Stimulated activated memory B cell treated with anti-CD40 and anti-IgM and Interleukin-4, amounts not matched to agents 10 μg/mL and 1 μg/mL and 100 μg/mL, for 72 hours (primary cell): ENCODE results near the gene WDR83.
"Not testable (repeated sequence)": the region's sequence is repeated elsewhere in the genome, so short reads cannot be mapped to it uniquely, and the experiment has no call there.

Source experiments
- ATAC-seq: fragments of 150-1000 bp; cut with Tn5 transposase; 2 replicates; pipeline ENCODE4 v1.10.0; 2021
- H3K27ac Mint-ChIP-seq: one replicate; pipeline ENCODE4 v1.8.0; 2022; ENCODE audit warnings: mild to moderate bottlenecking, mixed read lengths
- H3K27me3 Mint-ChIP-seq: one replicate; pipeline ENCODE4 v1.8.0; 2022; ENCODE audit warnings: mixed read lengths
- H3K36me3 Mint-ChIP-seq: one replicate; pipeline ENCODE4 v1.8.0; 2022; ENCODE audit warnings: mixed read lengths
- H3K4me1 Mint-ChIP-seq: one replicate; pipeline ENCODE4 v1.8.0; 2022; ENCODE audit warnings: mixed read lengths
- H3K4me3 Mint-ChIP-seq: one replicate; pipeline ENCODE4 v1.8.0; 2022; ENCODE audit warnings: mild to moderate bottlenecking, moderate library complexity, mixed read lengths
- H3K9me3 Mint-ChIP-seq: one replicate; pipeline ENCODE4 v1.8.0; 2022; ENCODE audit warnings: mixed read lengths

WDR83 gene

DNA sequence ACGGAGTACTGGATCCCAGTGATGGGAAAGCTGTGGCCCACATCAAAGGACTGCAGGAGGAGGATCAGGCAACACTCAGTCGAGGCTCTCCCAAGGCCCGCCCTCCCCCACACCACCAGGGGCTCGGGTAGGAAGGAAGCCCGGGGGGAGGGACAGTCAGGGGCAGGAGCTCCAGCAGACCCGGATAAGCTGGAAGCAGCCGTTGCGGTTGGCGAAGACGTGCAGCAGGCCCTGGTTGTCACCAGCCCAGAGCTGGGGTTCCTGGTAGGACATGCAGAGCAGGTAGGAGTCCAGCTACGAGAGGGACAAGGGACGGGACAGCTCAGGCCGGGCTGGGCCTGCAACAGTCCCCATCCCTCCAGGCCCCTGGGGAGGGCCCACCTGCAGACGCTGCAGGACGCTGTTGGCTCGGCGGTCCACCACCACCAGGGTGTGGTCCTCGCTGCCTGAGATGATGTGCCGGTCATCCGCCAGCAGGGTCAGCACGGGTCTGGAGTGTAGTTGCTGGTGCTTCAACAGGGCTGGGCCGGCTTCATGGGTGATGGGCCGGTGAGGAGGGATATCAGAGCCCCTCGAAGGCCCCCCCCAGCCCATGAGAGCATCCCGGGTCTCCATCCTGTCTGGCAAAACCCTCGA lies 23.1 kb downstream of the WDR83 start:
- Mint-ChIP-seq H3K4me1 (peaks cover 6% of the 10 kb centered on the region), H3K9me3 (no peaks in the 10 kb centered on the region), H3K36me3 (peaks cover 6% of the 10 kb centered on the region), H3K27ac (no peak overlapping the region), H3K4me3 (no peak overlapping the region), H3K27me3 (no peaks in the 10 kb centered on the region)
- peak; percentile 40 for ATAC-seq

DNA sequence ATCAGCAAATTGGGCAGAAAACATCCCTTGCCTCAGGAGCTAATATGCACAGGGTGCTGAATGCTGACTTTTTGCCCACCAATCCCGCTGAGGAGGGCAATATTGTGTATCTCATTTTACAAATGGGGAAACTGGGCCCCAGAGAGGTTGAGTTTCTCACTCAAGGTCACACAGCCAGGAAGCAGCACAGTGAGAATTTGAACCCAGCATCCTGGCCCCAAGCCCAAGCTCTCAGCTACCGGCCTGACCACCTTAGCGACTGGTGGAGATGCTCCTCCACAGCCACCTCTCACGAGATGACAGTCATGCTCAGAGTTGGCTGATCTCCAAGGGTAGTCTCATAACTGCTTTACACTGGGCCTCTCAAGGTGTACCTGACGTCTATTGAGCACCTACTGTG lies 26.4 kb downstream of the WDR83 start:
- Mint-ChIP-seq H3K36me3 (peaks cover 8% of the 10 kb centered on the region), H3K4me1 (no peaks in the 10 kb centered on the region), H3K27me3 (no peaks in the 10 kb centered on the region), H3K4me3 (no peak overlapping the region), H3K27ac (no peak overlapping the region), H3K9me3 (no peaks in the 10 kb centered on the region)
- ATAC-seq = no peak

DNA sequence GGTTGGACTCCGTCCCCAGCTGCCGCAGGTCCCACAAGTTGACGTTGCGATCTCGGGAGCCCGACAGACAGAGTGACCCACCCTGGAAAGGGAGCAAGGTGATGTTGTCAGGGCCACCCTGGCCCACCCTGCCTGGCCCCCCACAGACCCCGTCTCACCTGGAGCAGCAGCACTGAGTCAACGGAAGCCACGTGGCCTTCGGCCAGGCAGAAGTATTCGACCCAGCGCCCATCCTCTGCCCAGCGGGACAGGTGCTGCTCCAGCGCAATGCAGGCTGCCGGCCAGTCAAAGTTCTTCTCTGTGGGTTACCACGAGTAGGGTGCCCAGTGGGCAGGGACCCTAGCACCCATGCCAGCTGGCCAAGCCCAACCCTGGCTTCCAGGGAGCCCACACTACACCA lies 28.0 kb downstream of the WDR83 start:
- Mint-ChIP-seq H3K27ac (no peak overlapping the region), H3K4me1 (no peaks in the 10 kb centered on the region), H3K9me3 (no peaks in the 10 kb centered on the region), H3K36me3 (peaks cover 11% of the 10 kb centered on the region), H3K27me3 (no peaks in the 10 kb centered on the region), H3K4me3 (no peak overlapping the region)
- ATAC-seq = no peak

DNA sequence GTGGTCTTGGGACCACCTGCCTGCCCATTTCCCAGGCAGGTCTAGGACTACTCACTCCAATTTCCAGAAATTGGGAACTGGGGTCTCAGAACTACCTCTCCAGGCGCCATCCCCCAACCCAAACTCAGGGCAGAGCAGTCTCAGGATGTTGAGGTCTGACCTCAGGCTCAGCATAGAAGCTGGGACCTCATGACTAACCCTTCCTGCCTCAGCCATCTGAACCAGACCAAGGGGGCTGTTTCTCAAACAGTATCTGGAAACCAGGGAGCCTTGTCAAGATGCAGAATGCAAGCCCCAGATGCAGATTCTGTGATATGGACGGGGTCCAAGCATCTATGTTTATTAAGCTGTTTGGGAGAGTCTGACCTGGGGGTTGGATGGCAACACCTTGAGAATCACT lies 28.5 kb downstream of the WDR83 start:
- H3K27me3 Mint-ChIP-seq = no peaks in the 10 kb centered on the region
- H3K4me3 Mint-ChIP-seq = no peak overlapping the region
- no peak for ATAC-seq
- no peak overlapping the region for H3K27ac Mint-ChIP-seq
- no peaks in the 10 kb centered on the region for H3K4me1 Mint-ChIP-seq
- peaks cover 11% of the 10 kb centered on the region for H3K36me3 Mint-ChIP-seq
- no peaks in the 10 kb centered on the region for H3K9me3 Mint-ChIP-seq

DNA sequence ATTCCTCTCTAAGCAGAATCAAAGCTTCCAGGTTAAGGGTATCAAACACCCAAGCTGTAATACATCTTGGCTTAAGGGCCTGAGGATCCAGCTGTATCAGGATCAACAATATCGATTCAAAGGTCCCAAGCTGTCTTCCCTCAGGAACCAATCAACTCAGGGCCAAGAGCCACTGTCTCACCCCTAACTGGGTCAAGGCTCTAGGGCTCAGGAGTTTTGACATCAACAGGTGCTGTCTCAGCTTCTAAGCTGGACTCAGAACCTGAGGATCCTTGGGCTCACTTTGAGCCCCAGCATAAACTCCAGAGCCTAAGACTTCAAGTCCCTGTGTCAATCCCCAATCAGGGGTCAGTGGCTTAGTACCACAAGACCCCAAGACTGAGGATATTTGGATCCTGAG lies 28.9 kb downstream of the WDR83 start:
- Mint-ChIP-seq H3K36me3 (peaks cover 11% of the 10 kb centered on the region), H3K4me1 (no peaks in the 10 kb centered on the region), H3K27me3 (no peaks in the 10 kb centered on the region), H3K4me3 (peak overlapping the region; percentile 89), H3K9me3 (no peaks in the 10 kb centered on the region), H3K27ac (no peak overlapping the region)
- no peak for ATAC-seq

DNA sequence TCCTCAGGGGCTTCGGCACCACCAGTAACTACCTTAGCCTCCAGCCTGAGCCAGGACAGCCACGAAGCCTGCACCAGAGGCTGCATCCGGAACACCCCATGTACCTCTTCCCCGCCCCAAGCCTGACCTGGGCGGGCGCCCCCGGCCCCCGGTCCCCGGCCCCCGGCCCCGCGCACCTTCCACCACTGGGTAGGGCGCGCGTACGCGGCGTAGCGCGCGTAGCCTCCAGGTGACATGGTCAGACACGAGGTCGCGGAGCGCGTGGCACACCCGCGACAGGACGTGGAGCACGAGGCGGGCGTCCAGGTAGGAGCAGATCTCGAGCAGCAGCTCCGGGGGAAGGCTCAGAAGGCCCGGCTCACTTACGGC lies 29.4 kb downstream of the WDR83 start:
- H3K27me3 Mint-ChIP-seq = no peaks in the 10 kb centered on the region
- peak overlapping the region; percentile 95 for H3K27ac Mint-ChIP-seq
- H3K4me3 Mint-ChIP-seq = peak overlapping the region; percentile 89
- H3K4me1 Mint-ChIP-seq = no peaks in the 10 kb centered on the region
- H3K9me3 Mint-ChIP-seq = no peaks in the 10 kb centered on the region
- ATAC-seq = peak; percentile 39
- peaks cover 15% of the 10 kb centered on the region for H3K36me3 Mint-ChIP-seq

DNA sequence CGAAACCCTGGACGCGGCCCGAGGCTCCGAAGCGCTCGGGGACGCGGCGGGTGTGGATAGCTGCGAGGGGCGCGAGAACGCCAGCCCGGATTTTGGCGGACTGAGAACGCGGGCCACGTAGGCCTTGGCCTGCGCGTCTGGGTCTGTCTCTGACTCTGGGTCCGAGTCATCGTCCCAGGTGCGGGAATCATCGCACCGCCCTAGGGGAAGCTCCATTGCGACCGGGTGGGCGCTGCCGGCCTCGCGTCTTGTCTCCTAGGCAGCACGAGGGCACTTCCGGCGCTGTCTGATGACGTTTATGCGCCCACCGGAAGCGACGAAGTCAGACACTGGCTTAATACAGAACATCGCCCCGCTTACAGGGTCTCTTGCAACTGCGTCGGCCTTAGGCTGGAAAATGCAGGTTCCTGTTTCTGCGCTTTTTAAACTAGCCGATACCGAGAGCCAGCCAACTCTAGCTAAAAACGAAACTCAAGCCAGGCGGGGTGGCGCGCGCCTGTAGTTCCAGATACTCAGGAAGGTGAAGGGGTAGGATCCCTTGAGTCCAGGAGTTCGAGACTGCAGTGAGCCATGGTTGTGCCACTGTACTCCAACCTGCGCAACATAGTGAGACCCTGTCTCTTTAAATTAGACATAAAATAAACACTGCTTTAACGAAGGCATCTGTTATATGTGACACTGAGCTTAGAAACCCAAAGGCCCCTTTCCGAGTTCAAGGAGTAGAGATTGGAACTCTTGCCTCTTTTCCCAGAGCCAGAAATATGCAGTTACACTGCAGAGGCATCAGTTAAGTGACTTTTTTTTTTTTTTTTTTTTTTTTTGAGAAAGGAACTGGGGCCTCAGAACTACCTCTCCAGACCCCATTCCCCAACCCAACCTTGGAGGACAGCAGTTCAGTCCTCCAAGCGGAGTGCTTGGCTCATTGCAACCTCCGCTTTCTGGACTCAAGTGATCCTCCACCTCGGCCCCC lies 30.0 kb downstream of the WDR83 start, which contains the start of gene FBXW9:
Gene FBXW9, minus strand, starts transcription at position 266 of the 970 bp plus-strand sequence. Its CDS starts 50 bp downstream, at position 216.
- H3K4me3 Mint-ChIP-seq = peak within 1 kb of the TSS; percentile 89
- no peaks in the 10 kb centered on the region for H3K9me3 Mint-ChIP-seq
- no peaks in the 10 kb centered on the region for H3K4me1 Mint-ChIP-seq
- no peaks in the 10 kb centered on the region for H3K27me3 Mint-ChIP-seq
- peaks cover 20% of the 10 kb centered on the region for H3K36me3 Mint-ChIP-seq
- peak; percentile 95 for ATAC-seq
- H3K27ac Mint-ChIP-seq = peak within 1 kb of the TSS; percentile 95

DNA sequence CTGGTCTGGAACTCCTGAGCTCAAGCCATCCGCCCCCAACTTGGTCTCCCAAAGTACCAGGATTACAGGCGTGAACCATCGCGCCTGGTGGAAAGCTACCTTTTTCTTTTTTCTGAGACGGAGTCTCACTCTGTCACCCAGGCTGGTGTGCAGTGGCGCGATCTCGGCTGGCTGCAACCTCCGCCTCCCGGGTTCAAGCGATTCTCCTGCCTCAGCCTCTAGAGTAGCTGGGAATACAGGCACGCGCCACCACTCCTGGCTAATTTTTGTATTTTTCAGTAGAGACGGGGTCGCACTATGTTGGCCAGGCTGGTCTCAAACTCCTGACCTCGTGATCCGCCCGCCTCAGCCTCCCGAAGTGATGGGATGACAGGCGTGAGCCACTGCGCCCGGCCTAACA lies 30.8 kb downstream of the WDR83 start:
- not testable (repeated sequence) for H3K27me3 Mint-ChIP-seq, H3K4me1 Mint-ChIP-seq, ATAC-seq, H3K9me3 Mint-ChIP-seq
- Mint-ChIP-seq H3K36me3 (peaks cover 25% of the 10 kb centered on the region), H3K4me3 (peak overlapping the region; percentile 12), H3K27ac (peak overlapping the region; percentile 95)

DNA sequence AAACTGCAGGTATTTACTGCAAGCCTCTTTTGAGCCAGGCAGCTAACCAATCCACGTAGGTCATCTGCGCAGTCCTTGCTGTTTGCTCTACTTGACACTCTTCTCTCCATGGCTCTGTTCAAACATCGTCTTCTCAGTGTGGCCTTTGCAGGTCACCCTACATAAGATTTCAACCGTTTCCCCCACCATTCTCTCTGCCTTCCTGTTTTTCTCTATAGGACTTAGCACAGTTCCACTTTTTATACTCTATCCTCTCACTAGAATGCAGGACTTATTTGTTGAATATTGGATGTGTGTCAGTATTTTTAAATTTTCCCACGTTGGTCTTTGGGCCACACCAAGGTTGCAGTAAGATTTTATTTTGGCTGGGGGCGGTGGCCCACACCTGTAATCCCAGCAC lies 31.5 kb downstream of the WDR83 start:
- H3K9me3 Mint-ChIP-seq = no peaks in the 10 kb centered on the region
- peak overlapping the region; percentile 53 for H3K4me3 Mint-ChIP-seq
- ATAC-seq = no peak
- peak overlapping the region; percentile 38 for H3K27ac Mint-ChIP-seq
- peaks cover 32% of the 10 kb centered on the region for H3K36me3 Mint-ChIP-seq
- no peaks in the 10 kb centered on the region for H3K27me3 Mint-ChIP-seq
- no peaks in the 10 kb centered on the region for H3K4me1 Mint-ChIP-seq

DNA sequence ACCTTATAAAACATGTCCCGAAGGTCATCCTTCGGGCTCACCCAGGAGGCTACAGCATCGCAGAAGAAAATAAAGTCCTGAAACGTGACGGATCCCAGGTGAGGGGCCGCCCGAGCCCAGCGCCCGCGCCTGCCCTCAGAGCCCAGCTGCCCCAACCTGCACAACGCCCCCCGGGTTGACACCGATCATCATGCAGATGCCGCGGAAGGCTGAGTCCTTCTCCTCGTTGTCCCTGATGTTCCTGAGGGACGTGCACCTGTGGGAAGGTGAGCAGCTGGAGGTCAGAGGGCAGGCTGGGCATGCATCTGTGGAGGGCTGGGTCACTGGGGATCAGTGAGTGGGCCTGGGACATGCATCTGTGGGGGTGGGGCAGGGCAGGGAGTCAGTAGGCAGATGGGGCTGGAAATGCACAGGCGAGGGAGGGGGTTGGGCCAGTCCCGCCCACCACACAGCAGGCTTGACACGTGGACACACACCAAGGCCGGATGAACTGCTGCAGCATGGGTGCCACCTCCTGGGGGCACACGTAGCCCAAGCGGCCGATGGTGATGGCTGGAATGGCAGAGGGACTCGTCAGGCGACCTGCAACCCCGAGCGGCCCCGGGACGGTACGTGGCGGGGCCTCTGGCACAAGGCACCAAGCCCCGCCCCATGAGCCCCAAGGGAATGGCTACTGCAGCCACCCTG lies 35.1 kb downstream of the WDR83 start:
- no peaks in the 10 kb centered on the region for H3K9me3 Mint-ChIP-seq
- H3K27ac Mint-ChIP-seq = no peak overlapping the region
- no peaks in the 10 kb centered on the region for H3K4me1 Mint-ChIP-seq
- ATAC-seq = no peak
- H3K4me3 Mint-ChIP-seq = no peak overlapping the region
- no peaks in the 10 kb centered on the region for H3K27me3 Mint-ChIP-seq
- peaks cover 57% of the 10 kb centered on the region for H3K36me3 Mint-ChIP-seq

DNA sequence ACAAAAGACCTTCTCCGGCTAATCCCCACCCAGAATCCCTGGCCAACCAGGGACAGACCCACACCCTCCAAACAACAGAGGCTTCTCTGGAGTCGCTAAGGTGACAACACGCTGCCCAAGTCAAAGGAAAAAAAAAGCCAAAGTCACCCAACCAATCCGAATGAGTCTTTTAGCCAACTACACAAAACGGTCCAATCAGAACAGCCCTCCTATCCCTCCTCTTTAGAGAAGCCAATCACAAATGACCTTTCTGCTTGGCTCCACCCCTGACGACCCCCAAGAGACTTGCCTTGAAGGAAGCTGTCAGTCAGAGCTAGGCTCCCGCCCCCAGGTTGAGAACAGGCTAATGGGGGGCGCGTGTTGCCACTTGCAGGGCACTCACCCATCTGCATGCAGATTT lies 36.4 kb downstream of the WDR83 start:
- no peak for ATAC-seq
- Mint-ChIP-seq H3K27ac (no peak overlapping the region), H3K9me3 (no peaks in the 10 kb centered on the region), H3K36me3 (peaks cover 55% of the 10 kb centered on the region), H3K4me1 (no peaks in the 10 kb centered on the region), H3K27me3 (no peaks in the 10 kb centered on the region), H3K4me3 (no peak overlapping the region)

DNA sequence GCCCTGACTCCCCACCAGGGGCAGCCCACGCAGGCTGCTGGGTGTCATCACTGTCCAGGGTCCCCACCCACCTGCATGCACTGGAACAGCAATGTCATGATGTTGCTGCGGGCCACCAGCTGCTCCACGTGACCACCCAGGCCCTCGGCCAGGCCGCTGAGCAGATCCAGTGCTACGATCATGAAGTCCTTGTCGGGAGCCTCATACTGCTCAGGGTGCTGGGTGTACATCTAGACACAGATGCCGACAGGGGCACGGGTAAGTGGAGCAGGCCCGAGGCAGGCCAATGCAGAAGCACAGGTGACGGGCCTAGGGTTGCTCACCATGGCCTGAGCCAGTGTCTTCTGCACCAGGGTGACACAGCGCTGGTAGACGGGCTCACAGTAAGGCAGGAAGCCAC lies 38.6 kb downstream of the WDR83 start:
- ATAC-seq = no peak
- Mint-ChIP-seq H3K27me3 (no peaks in the 10 kb centered on the region), H3K4me1 (no peaks in the 10 kb centered on the region), H3K36me3 (peaks cover 49% of the 10 kb centered on the region), H3K4me3 (no peak overlapping the region), H3K9me3 (no peaks in the 10 kb centered on the region), H3K27ac (no peak overlapping the region)

DNA sequence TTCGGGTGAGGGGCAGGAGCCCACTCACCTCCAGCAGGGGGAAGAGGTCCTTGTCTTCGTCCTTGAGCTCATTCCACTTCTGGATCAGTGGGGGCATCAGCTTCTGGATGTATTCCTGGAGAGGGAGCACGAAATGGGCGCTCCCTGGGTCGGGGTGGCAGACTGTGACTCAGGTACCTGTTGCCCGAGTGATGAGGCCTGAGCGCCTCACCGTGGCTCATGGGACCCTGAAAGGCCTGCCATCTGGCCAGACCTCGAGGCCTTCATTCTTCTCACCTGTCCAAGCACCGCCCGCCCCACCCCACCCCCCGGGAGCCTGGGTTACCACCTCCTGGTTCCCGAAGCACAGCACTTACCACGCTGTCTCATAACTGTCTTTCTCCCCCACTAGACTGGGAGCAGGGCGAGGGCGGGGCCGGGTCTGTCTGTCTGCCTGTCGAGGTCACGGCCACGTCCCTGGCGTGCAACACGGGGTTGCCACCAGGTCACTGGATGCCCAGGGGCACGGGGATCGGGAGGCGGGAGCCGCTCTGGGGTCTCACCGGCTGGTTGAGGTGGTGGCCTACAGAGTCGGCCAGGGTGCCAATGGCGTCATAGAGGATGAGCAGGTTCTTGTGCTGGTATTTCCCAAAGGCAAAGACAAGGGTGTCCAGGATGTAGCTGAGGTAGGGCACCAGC lies 39.2 kb downstream of the WDR83 start:
- Mint-ChIP-seq H3K4me3 (no peak overlapping the region), H3K9me3 (no peaks in the 10 kb centered on the region), H3K36me3 (peaks cover 53% of the 10 kb centered on the region), H3K4me1 (no peaks in the 10 kb centered on the region), H3K27ac (no peak overlapping the region), H3K27me3 (no peaks in the 10 kb centered on the region)
- ATAC-seq = no peak

DNA sequence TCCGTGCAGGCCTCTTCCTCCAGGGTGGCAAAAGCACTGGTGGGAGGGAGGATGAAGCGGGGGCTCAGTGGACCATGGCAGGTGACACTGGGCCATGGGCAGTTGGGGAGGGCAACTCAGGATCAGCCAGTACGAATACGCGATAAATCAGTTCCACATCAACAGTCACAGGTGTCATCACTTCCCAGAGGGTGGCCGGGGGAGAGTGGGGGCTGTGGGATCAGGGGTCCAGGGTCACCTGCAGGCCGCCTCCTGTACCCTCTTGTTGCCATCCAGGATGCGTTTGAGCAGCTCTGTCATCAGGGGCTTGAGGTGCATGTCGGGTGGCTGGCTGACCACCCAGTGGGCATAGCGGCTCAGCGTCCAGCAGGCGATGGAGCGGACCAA lies 39.7 kb downstream of the WDR83 start:
- H3K4me3 Mint-ChIP-seq = no peak overlapping the region
- no peaks in the 10 kb centered on the region for H3K9me3 Mint-ChIP-seq
- no peak overlapping the region for H3K27ac Mint-ChIP-seq
- H3K36me3 Mint-ChIP-seq = peaks cover 53% of the 10 kb centered on the region
- H3K4me1 Mint-ChIP-seq = no peaks in the 10 kb centered on the region
- H3K27me3 Mint-ChIP-seq = no peaks in the 10 kb centered on the region
- no peak for ATAC-seq

DNA sequence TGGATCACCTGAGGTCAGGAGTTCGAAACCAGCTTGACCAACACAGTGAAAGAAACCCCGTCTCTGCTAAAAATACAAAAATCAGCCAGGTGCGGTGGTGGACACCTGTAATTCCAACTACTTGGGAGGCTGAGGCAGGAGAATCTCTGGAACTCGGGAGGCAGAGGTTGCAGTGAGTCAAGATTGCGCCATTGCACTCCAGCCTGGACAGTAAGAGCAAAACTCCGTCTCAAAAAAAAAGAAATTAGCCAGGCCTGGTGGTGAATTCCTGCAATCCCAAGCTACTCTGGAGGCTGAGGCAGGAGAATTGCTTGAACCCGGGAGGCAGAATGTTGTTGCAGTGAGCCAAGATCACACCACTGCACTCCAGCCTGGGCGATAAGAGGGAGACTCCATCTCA lies 42.0 kb downstream of the WDR83 start:
- no peak for ATAC-seq
- no peaks in the 10 kb centered on the region for H3K9me3 Mint-ChIP-seq
- peaks cover 7% of the 10 kb centered on the region for H3K4me1 Mint-ChIP-seq
- no peak overlapping the region for H3K4me3 Mint-ChIP-seq
- H3K36me3 Mint-ChIP-seq = peaks cover 50% of the 10 kb centered on the region
- no peak overlapping the region for H3K27ac Mint-ChIP-seq
- H3K27me3 Mint-ChIP-seq = no peaks in the 10 kb centered on the region
